GM23248 (cell line): ENCODE measurements around the gene DOK5.

ENCODE experiments used
- EZH2 ChIP-seq: fragments of 200-600 bp; sonication (generic); IDR thresholded peaks from 2 replicates; pipeline ENCODE4 v1.6.1; 2018; ENCODE audit warnings: antibody characterized with exemption, mild to moderate bottlenecking; ENCODE audit not compliant: insufficient read depth, poor library complexity, severe bottlenecking
- EZH2phosphoT487 ChIP-seq: fragments of 200-600 bp; sonication (generic); IDR thresholded peaks from 2 replicates; pipeline ENCODE4 v1.6.1; 2018; ENCODE audit warnings: antibody characterized with exemption, moderate library complexity, mild to moderate bottlenecking, low read depth; ENCODE audit not compliant: insufficient read depth

DNA sequence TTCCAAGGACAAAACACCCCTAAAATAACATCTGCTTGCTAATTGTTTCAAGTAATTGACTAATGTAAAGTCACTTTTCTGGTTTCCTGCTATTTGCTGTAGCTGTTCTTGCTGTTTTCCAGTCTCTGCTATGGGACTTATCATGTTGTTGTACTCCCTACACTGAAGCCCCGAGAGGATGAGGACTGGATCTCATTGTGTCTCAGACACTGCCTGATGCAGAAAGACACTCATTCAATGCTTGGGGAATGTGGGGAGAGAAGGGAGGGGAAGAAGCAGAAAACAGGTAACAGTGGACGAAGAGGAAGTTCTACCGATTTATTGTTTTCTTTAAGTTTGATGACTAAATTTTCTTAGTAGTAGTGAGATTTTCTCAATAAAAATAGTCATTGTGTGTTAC, 79.8 kb downstream of the DOK5 start:
- TF ChIP-seq EZH2 (no peak), EZH2phosphoT487 (no peak)
